ENCODE data around the gene MCF2. TPM values are rescaled to one million over a fixed set of nuclear protein-coding genes. Genes with fewer than 3 reads are reported as not detected.

Gene MCF2
- total RNA-seq: 1 to 10 TPM; 1.1 to 1.5 TPM
- 1.3 to 4.2 reads per million in 2 donors for total RNA-seq

DNA sequence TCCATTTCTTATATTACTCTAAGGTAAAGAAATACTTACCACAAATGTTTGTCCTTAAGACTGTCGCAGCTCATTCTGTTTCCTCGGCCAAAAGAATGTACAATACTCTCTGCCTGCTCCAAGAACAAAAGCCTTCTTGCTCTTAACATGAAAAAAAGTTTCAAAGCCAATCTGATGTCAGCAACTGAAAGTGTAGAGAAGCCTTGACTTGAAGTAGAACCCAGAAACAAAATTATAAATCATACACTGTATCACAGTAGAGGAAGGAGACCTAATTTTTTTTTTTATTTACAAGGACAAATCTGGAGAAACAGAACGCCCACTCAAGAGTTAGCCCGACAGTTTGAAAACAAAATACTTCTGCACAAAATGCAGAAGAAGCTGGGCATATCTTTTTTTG is at the start of gene MCF2:
MCF2 (minus strand) TSS at position 101 of the 400 bp plus-strand sequence. CDS start 56,423 bp downstream, outside the sequence.
- Mint-ChIP-seq H3K27me3 (no peaks in the 10 kb centered on the region), H3K27ac (no peak within 1 kb of the TSS), H3K4me3 (no peak within 1 kb of the TSS), H3K36me3 (ENCODE audit: low read depth) (peaks cover 4% of the 10 kb centered on the region), H3K4me1 (no peaks in the 10 kb centered on the region)
- no peak for ATAC-seq
- DNase-seq: no peak
- no peaks in the 10 kb centered on the region for H3K9me3 ChIP-seq (ENCODE audit: control insufficient read depth, low read length, poor library complexity, severe bottlenecking)

DNA sequence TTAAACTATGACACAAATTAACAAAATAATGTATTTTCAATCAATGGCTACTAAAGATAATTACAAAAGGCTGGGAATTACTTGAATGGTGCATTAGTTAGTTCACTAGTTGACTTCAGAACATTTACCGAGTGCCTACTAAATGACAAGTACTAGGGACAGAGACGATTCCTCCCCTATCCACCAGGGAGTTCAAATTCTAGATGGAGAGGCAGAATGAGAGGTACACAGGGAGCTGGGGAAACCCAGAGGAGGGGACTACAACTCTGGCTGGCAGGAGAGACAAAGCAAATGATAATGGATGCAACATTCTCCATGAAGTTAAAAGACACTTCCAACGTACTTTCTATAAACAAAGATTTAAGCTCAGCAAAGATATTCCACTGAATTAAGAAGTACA is 43.1 kb upstream of the MCF2 start:
- H3K9me3 ChIP-seq (ENCODE audit: control insufficient read depth, low read length, poor library complexity, severe bottlenecking): peaks cover 3% of the 10 kb centered on the region
- H3K27ac Mint-ChIP-seq: no peak overlapping the region
- H3K36me3 Mint-ChIP-seq (ENCODE audit: low read depth): peaks cover 11% of the 10 kb centered on the region
- DNase-seq (no peak), ATAC-seq (no peak)
- no peaks in the 10 kb centered on the region for H3K27me3 Mint-ChIP-seq
- H3K4me3 Mint-ChIP-seq: no peak overlapping the region
- H3K4me1 Mint-ChIP-seq: peaks cover 4% of the 10 kb centered on the region

GRCh38 chrX:139750390-139750789 is 42.4 kb upstream of the MCF2 start:
- peaks cover 8% of the 10 kb centered on the region for H3K36me3 Mint-ChIP-seq (ENCODE audit: low read depth)
- DNase-seq: no peak
- H3K9me3 ChIP-seq (ENCODE audit: control insufficient read depth, low read length, poor library complexity, severe bottlenecking): peaks cover 3% of the 10 kb centered on the region
- H3K4me1 Mint-ChIP-seq: peaks cover 4% of the 10 kb centered on the region
- H3K4me3 Mint-ChIP-seq: no peak overlapping the region
- H3K27ac Mint-ChIP-seq: no peak overlapping the region
- no peaks in the 10 kb centered on the region for H3K27me3 Mint-ChIP-seq
- no peak for ATAC-seq

GRCh38 chrX:139739138-139739537 is 31.2 kb upstream of the MCF2 start:
- no peak for DNase-seq
- ATAC-seq: no peak
- Mint-ChIP-seq H3K4me3 (no peak overlapping the region), H3K36me3 (ENCODE audit: low read depth) (no peaks in the 10 kb centered on the region), H3K4me1 (peaks cover 2% of the 10 kb centered on the region), H3K27ac (no peak overlapping the region), H3K27me3 (no peaks in the 10 kb centered on the region)
- no peaks in the 10 kb centered on the region for H3K9me3 ChIP-seq (ENCODE audit: control insufficient read depth, low read length, poor library complexity, severe bottlenecking)

DNA sequence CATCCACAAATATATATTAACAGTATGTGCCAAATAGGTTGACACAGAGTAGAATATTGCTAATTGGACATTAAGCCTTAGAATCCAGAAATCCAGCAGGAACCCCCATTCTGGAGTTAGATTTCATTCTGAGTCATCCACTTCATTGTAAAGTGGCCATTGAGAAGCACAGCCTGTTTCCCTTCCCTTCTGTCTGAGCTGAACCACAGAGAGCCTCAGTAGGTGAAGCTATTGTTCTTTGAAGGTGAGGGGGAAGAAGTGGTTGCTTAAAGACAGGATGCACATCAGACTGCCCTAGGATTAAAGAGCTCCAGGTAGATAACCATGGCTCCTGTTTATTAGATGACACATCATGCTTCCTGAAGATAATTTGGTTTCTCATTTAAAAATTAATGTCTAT is 30.6 kb upstream of the MCF2 start:
- ATAC-seq (no peak), DNase-seq (no peak)
- Mint-ChIP-seq H3K27me3 (no peaks in the 10 kb centered on the region), H3K27ac (no peak overlapping the region), H3K36me3 (ENCODE audit: low read depth) (no peaks in the 10 kb centered on the region), H3K4me1 (peaks cover 2% of the 10 kb centered on the region), H3K4me3 (no peak overlapping the region)
- H3K9me3 ChIP-seq (ENCODE audit: control insufficient read depth, low read length, poor library complexity, severe bottlenecking): no peaks in the 10 kb centered on the region

GRCh38 chrX:139736151-139736550 is 28.2 kb upstream of the MCF2 start:
- no peak overlapping the region for H3K27ac Mint-ChIP-seq
- no peak overlapping the region for H3K4me3 Mint-ChIP-seq
- no peaks in the 10 kb centered on the region for H3K9me3 ChIP-seq (ENCODE audit: control insufficient read depth, low read length, poor library complexity, severe bottlenecking)
- H3K36me3 Mint-ChIP-seq (ENCODE audit: low read depth): no peaks in the 10 kb centered on the region
- DNase-seq: no peak
- H3K4me1 Mint-ChIP-seq: peaks cover under 1% of the 10 kb centered on the region
- no peak for ATAC-seq
- H3K27me3 Mint-ChIP-seq: no peaks in the 10 kb centered on the region

DNA sequence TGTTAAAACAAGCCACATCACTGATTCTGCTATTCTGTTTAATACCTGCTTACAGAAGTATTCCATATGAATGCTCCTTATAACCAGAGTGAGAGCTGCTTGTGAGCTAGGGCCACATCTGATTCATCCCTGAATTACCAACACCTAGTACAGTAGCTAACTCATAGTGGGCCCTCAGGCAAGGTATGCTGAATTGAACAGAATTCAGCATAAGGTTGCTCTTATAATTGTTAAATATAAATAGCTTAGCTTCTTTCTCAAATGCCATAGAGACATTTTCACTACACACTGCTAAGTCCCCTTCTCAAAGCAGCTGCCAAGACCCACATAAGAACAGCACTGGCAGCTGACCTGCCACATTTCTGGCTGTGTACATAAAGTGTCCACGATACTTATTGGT is 27.0 kb upstream of the MCF2 start:
- Mint-ChIP-seq H3K27me3 (no peaks in the 10 kb centered on the region), H3K4me1 (no peaks in the 10 kb centered on the region), H3K4me3 (no peak overlapping the region), H3K36me3 (ENCODE audit: low read depth) (no peaks in the 10 kb centered on the region), H3K27ac (no peak overlapping the region)
- ATAC-seq (no peak), DNase-seq (no peak)
- no peaks in the 10 kb centered on the region for H3K9me3 ChIP-seq (ENCODE audit: control insufficient read depth, low read length, poor library complexity, severe bottlenecking)

GRCh38 chrX:139725720-139726119 is 17.8 kb upstream of the MCF2 start:
- no peaks in the 10 kb centered on the region for H3K9me3 ChIP-seq (ENCODE audit: control insufficient read depth, low read length, poor library complexity, severe bottlenecking)
- no peaks in the 10 kb centered on the region for H3K36me3 Mint-ChIP-seq (ENCODE audit: low read depth)
- DNase-seq (no peak), ATAC-seq (no peak)
- no peaks in the 10 kb centered on the region for H3K4me1 Mint-ChIP-seq
- H3K27ac Mint-ChIP-seq: no peak overlapping the region
- no peak overlapping the region for H3K4me3 Mint-ChIP-seq
- H3K27me3 Mint-ChIP-seq: no peaks in the 10 kb centered on the region

DNA sequence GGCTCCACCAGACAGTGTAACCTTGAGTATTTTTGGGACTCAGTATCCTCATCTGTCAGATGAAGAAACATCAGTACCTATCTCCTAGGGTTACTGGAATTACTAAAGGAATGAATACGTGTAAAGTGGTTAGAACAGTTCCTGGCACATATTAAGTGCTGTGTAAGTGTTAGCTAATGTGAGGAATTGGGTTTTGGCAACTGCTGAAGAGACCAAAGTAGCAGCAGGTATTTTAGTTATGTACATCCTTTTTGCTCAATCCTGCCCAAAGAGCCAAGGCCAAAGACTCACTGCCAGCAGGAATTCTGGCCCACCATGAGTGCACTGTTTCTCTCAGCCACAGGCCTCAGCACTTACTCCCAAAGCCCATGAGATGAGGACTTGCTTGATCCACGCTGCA is 16.7 kb upstream of the MCF2 start:
- no peaks in the 10 kb centered on the region for H3K4me1 Mint-ChIP-seq
- H3K27me3 Mint-ChIP-seq: no peaks in the 10 kb centered on the region
- DNase-seq (no peak), ATAC-seq (no peak)
- H3K4me3 Mint-ChIP-seq: no peak overlapping the region
- no peaks in the 10 kb centered on the region for H3K9me3 ChIP-seq (ENCODE audit: control insufficient read depth, low read length, poor library complexity, severe bottlenecking)
- no peaks in the 10 kb centered on the region for H3K36me3 Mint-ChIP-seq (ENCODE audit: low read depth)
- no peak overlapping the region for H3K27ac Mint-ChIP-seq

GRCh38 chrX:139720979-139721378 is 13.0 kb upstream of the MCF2 start:
- H3K27ac Mint-ChIP-seq: no peak overlapping the region
- no peak overlapping the region for H3K4me3 Mint-ChIP-seq
- no peaks in the 10 kb centered on the region for H3K9me3 ChIP-seq (ENCODE audit: control insufficient read depth, low read length, poor library complexity, severe bottlenecking)
- DNase-seq: no peak
- H3K36me3 Mint-ChIP-seq (ENCODE audit: low read depth): no peaks in the 10 kb centered on the region
- no peaks in the 10 kb centered on the region for H3K4me1 Mint-ChIP-seq
- H3K27me3 Mint-ChIP-seq: no peaks in the 10 kb centered on the region
- ATAC-seq: no peak

DNA sequence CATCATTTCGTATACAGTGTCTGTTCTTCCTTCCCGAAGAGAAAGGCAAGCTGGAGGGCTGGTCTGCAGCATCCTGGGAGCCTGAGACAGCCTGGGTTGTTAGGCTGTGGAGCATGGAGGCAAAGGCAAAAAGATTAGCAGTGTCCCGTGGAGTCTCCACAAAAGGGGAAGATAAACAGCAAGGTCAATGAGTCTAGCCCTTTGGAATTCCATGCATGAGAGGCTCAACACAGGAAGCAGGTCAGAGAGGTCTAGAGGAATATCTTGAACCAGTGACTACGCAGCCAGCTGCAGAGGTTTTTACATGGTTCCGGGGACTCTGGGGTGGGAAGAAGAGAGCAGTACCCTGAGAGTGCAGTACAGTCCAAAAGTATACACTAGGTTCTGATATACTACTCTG is 12.2 kb upstream of the MCF2 start:
- DNase-seq: no peak
- Mint-ChIP-seq H3K36me3 (ENCODE audit: low read depth) (no peaks in the 10 kb centered on the region), H3K4me1 (no peaks in the 10 kb centered on the region), H3K27me3 (no peaks in the 10 kb centered on the region), H3K27ac (no peak overlapping the region), H3K4me3 (no peak overlapping the region)
- no peak for ATAC-seq
- no peaks in the 10 kb centered on the region for H3K9me3 ChIP-seq (ENCODE audit: control insufficient read depth, low read length, poor library complexity, severe bottlenecking)

DNA sequence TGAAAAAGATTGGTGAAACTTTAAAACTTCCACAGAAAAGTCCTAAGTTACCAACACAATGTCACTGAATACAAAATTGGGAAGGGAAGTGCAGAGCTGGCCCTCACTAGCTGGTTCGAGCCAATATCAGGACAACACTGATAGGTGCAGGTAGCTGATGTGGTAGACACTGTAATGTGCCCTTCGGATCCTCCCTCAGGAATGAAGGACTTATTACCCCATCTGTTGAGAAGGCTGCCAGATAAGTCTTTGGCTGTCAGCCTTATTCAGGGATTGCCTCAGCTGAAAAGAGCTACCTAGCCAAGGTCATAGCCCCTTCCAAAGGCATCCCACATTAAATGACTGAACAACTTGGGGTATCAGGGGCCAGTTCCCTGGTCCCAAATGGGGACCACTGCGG is 5.3 kb downstream of the MCF2 start:
- no peaks in the 10 kb centered on the region for H3K9me3 ChIP-seq (ENCODE audit: control insufficient read depth, low read length, poor library complexity, severe bottlenecking)
- Mint-ChIP-seq H3K36me3 (ENCODE audit: low read depth) (peaks cover 4% of the 10 kb centered on the region), H3K4me1 (no peaks in the 10 kb centered on the region), H3K27me3 (no peaks in the 10 kb centered on the region), H3K4me3 (no peak overlapping the region), H3K27ac (no peak overlapping the region)
- ATAC-seq: no peak
- no peak for DNase-seq

DNA sequence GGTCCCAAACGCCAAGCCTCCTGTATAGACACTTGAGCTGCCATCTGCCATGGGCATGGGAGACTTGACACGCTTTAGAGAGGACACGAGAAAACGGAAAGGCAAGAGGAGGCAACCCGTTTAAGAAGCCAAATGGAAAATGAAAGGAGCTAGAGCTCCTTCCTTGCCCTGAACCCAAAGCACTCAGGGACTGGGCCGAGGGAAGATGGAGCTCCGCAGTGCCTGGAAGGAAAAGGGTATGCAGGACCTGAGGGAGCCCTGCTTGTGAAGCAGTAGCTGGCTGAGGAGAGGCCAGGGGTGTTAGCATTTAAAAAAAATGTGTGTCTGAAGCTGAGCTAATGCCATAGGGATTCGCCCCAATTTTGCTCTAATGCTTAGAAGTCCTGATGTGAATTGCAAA is 15.1 kb downstream of the MCF2 start:
- Mint-ChIP-seq H3K27ac (no peak overlapping the region), H3K4me3 (no peak overlapping the region), H3K36me3 (ENCODE audit: low read depth) (peaks cover 2% of the 10 kb centered on the region), H3K27me3 (peaks cover 8% of the 10 kb centered on the region), H3K4me1 (peaks cover 5% of the 10 kb centered on the region)
- ATAC-seq: no peak
- no peak for DNase-seq
- no peaks in the 10 kb centered on the region for H3K9me3 ChIP-seq (ENCODE audit: control insufficient read depth, low read length, poor library complexity, severe bottlenecking)

GRCh38 chrX:139692506-139692849 is 15.5 kb downstream of the MCF2 start:
- no peak for ATAC-seq
- no peak for DNase-seq
- H3K4me1 Mint-ChIP-seq: peaks cover 5% of the 10 kb centered on the region
- H3K36me3 Mint-ChIP-seq (ENCODE audit: low read depth): peaks cover 2% of the 10 kb centered on the region
- H3K9me3 ChIP-seq (ENCODE audit: control insufficient read depth, low read length, poor library complexity, severe bottlenecking): no peaks in the 10 kb centered on the region
- peaks cover 8% of the 10 kb centered on the region for H3K27me3 Mint-ChIP-seq
- no peak overlapping the region for H3K4me3 Mint-ChIP-seq
- H3K27ac Mint-ChIP-seq: no peak overlapping the region

Data from T-helper 17 cell (primary cell).